ENCODE data around the gene KIF13A.

GRCh38 chr6:17917837-17918763 is 69.3 kb downstream of the KIF13A start:
- TF ChIP-seq POLR2A (IDR thresholded peaks at IDR 0.05) (no peak), CTCF (IDR thresholded peaks at IDR 0.05) (no peak)

Measured in vagina (tissue), 2 donors.